AG08396 (cell line): ENCODE results near the gene DBNDD2.

Source experiments
- DNase-seq: peaks from one replicate; pipeline ENCODE4 v3.0.0; 2012; ENCODE audit warnings: low spot score, mixed read lengths

DBNDD2 gene, protein sequence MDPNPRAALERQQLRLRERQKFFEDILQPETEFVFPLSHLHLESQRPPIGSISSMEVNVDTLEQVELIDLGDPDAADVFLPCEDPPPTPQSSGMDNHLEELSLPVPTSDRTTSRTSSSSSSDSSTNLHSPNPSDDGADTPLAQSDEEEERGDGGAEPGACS

DNA sequence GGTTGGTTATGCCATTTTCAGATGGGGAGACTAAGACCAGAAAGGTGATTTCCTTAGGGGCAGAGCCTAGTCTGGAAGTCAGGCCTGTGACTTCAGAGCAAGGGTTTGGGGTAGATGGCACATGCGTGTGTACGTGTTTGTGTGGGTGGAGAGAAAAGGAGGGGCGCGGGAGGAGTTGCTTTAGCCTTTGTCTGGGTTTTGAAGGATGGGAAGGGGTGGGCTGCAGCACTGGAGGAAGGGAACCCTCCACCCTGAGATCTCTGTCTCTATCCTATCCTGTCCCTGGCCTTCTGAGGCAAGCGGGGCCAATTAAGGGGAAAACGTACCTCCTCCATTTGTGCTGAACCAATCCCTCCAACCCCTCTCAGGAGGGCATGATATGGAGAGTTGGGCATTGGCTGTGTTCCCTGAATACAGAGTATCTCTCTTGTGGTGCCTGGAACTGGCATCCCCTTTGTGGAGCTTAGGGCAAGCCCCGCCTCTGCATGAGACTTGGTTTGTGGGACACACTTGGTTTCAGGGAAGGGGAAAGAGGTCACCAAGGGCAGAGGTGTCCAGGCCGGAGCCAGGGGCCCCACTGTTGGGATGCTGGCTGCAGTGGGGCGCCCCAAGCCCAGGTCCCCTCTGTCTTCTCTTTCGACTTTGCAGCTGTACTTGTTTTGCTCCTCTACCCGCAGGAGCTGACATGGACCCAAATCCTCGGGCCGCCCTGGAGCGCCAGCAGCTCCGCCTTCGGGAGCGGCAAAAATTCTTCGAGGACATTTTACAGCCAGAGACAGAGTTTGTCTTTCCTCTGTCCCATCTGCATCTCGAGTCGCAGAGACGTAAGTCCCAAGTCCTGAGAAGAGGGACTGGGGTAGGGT lies at the start of gene DBNDD2:
Gene DBNDD2 (plus strand): TSS at position 507 of the 863 bp plus-strand sequence. CDS start 179 bp downstream, at position 686.
- DNase-seq: no peak

DNA sequence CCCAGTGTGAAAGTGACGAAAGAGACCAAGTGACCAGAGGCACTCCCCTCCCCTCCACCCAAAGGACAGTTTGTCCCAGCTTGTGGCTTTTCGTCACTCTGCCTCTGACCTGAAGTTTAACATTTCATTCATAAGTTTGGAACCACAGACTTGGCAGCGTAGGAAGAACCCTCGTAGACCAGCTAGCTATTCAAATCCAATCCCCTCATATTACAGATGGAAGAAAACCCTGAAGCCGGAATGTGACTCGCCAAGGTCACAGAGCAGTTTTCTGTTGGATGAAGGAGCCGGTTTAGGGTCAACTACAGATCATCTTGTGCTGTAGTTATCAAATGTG lies 49.1 kb upstream of the DBNDD2 start:
- no peak for DNase-seq

DNA sequence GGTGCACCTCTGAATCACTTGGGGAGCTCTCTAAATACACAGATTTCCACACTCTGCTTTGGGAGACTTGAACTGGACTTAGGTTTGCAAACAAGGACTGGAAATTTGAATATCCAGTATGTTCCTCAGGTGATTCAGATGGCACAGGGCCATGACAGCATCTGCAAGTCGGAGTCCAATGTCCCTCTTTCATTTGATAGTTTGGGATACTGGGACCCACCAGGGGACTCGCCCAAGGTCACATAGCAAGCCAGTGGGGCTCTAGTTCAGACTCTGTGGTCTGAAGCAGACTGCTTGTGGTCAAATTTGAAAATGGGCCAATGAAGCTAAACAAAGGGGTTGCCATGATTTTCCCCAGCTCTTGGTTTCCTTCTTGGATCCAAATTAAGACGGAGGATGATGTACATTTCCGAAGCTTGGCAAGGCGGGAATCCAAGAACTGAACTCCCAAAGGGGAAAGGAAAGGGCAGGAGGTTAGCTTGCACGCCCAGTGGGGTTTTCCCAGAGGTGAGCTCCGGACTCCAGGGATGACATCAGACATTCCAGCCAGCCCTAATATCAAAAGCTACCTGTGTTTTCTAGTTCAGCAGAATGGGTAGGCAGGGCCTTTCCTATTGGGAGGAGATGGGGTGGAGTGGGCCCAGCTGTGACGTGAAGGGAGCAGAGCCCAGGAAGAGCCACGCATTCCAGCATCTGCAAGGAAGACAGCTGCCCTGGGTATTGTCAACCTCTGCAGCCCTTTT lies 48.5 kb upstream of the DBNDD2 start:
- no peak for DNase-seq

DNA sequence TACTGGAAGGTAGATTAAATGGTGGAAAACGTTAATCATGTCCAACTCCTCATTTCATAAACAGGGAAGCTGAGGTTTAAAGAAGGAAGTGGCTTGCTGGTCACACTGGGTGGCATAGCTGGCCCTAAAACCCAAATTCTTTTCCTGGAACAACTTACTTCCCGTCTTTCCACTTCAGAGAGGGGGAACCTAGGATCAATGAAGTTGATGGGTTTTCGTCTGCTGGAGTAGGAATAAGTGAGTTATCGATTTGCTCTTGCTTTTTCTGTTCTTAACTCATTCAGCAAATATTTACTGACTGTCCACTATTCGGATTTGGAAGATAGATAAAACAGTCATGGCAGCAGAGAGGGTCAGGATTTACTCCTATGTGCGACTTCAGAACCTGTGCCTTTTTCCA lies 46.3 kb upstream of the DBNDD2 start:
- no peak for DNase-seq

DNA sequence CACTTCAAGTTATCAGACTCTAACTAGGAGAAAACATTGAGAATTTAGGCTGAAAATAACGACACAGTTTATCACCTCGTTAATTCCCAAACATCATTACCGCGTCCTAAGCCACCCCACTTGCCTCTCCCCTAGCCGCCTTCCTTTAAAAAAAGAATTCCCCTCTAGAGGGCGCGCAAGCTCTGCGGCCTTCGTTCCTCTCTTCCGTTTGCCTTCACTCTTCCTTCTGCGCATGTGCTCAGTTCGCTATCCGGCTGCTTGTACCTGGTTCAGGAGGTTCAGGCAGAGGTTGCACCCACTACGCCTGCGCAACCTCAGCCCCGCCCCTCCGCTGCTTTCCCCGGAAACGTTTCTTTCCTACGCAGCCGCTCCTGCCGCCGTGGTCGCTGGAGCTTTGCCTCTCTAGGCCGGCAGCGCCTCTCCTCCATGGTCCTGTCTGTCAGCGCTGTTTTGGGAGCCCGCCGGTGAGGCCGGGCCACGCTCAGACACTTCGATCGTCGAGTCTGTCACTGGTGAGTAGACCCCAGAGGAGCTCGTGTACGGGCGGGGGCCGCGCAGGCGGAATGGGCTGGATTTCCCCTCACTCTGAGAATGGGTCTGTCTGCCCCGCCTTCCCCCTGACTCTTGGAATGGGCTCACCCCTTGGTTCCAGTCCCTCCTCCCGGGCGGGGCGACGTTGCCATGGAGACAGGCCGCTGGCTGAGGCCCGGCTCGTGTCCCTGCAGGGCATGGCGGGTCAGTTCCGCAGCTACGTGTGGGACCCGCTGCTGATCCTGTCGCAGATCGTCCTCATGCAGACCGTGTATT lies 45.1 kb upstream of the DBNDD2 start, which contains the start of gene SYS1:
Gene SYS1 (plus strand): TSS at position 353 of the 807 bp plus-strand sequence. CDS start 376 bp downstream, at position 729.
- DNase-seq: peak; percentile 97

DNA sequence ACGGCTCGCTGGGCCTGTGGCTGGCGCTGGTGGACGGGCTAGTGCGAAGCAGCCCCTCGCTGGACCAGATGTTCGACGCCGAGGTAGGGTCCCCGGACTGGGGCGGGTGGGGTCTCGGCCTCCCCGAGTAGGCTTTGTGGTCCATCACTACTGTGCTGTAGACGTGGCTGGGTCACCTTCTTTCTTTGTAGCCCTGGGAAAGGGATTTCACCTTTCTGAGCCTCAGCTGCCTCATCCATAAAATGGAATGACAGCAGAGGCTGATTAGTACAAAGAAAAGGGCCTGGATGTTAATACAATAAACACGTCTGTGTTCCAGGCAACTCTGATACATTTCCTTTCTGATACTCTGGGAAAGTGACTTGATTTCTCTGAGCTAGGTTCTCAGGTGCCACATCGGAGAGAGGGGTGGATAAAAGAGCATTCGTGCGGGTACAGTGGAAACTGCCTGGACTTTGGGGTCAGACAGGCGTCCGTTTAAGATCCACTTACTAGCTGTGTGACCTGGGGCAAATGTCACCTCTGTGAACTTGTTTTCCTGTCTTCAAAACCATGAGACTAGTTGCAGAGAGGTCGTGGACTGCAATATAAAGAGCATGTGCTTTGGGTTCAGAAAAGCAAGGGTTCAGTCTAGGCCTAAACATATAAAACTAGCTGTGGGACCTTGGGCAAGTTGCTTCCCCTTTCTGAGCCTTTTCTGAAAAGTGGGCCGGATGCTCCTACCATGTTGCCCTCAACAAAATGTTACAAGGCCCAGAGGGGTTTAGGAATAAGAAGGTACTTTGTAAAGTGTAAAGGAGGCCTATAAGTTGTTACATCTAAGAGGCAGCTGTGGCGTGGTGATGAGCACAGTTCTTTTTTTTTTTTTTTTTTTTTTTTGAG lies 44.2 kb upstream of the DBNDD2 start:
- DNase-seq: no peak

DNA sequence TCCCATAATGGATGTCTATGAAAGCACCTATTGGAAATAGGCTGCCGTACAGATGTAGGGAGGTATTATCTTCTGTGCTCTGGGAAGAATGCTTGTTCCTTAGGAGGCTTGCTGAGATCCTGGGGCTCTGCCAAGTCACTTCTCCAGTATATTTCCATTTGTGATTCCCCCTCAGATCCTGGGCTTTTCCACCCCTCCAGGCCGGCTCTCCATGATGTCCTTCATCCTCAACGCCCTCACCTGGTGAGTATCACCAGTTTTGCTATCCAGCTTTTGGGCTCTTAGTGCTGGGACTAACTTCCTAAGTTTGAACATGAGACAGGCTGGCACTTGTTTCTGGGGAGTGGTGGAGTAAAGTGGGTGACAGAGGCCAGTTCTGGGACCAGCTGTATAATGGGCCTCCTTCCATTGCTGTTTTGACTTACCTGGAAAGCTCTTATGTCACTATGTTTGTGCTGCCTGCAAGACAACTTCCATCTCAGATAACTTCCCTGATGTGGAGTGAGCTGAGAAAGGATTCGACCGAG lies 42.6 kb upstream of the DBNDD2 start:
- no peak for DNase-seq

DNA sequence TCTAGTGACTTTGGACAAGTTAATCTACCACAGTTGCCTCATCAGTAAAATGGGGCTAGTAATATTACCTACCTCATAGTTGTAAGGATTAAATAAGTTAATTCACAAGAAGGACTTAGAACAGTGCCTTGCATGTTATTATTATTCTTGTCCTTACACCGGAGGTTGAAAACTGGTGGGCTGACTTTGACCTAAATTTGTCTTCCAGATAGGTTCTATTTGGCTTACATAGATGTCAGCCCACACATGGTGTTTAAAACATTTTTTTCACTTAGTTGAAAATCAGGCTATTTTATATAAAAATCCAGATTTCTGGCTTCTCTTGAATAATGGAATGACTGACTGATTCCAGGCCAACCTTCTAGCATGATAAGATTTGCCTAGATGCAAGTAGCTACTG lies 41.9 kb upstream of the DBNDD2 start:
- DNase-seq: no peak

DNA sequence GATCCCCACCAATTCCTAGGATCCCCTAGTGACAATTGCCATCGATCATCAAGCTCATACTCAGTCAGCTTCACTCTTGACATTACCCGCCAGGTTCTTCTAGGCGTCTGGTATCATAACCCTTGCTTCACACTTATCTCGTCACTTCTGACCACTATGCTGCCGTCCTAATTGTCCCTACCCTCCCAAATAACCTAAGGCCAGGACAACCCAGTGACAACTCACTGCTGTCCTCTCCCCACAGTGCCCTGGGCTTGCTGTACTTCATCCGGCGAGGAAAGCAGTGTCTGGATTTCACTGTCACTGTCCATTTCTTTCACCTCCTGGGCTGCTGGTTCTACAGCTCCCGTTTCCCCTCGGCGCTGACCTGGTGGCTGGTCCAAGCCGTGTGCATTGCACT lies 41.5 kb upstream of the DBNDD2 start:
- no peak for DNase-seq

DNA sequence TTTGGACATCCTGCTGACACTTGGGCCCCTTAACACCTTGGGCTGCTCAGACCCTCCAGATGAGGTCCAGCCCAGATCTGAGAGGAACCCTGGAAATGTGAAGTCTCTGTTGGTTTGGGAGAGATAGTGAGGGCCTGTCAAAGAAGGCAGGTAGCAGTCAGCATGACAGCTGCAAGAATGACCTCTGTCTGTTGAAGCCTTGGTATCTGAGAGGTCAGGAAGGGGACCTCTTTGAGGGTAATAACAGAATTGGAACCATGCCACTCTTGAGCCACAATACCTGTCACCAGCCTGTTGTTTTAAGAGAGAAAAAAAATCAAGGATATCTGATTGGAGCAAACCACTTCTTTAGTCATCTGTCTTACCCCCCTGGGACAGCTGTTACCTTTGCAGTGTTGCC lies 41.0 kb upstream of the DBNDD2 start:
- DNase-seq: no peak

DNA sequence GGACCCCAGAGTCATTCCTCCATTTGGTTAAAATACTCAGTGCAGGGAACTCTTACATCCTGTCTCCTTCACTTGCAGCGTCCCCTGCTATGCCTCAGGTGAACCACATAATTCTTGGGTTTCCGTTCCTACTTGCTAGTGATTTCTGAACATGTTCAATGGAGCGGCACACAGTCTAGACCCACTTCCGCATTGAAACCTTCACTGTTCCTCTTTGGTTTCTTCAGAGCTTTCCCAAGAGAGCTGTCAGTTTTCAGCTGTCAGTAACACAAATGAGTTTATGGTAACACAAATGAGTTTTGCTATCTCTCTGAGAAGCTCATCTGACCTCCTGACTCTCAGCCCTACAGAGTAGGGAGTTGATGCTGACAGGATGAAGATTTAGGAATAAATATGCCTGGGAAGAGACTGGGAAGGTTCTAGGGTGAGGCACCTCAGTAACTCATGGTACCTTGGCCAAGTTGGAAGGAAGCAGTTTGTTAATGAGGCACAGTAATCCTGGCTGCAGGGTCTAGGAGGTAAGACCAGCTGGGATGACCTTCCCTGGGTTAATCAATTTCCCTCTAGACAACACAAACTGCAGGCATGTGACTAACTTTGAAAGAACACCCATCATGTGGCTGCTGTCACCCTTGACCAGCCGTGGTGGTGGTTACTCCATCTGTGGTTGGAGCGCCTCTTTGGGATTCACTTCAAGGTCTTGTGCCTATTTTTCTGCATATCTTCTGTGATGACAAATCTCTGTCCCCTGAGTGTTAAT lies 39.7 kb upstream of the DBNDD2 start:
- no peak for DNase-seq

DNA sequence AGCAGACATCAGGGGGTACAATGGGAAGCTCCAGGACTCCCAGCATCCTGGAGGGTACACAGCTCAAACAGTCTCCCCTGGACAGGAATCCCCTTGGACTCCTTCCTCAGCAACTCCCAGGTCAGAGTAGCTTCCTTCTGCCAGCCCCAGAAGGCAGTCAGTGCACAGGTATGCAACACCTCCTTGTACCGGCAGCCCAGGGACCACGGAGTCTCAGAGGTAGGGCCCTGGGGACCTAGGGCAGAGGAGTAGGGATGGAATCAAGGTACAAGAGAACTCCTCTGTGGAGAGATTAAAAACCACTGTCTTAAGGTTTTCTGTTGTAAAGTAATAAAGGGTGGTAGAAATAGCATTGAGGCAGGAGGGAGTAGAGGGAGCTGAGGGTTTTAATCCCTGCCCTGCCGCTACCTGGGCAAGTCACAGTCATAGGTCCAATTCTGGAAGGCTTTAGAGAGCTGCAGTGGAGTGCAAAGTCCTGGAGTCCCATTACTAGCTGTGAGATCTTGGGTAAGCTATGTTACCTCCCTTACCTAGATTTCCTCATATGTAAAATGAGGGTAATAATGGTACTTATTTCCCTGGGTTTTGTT lies 37.4 kb upstream of the DBNDD2 start:
- no peak for DNase-seq

DNA sequence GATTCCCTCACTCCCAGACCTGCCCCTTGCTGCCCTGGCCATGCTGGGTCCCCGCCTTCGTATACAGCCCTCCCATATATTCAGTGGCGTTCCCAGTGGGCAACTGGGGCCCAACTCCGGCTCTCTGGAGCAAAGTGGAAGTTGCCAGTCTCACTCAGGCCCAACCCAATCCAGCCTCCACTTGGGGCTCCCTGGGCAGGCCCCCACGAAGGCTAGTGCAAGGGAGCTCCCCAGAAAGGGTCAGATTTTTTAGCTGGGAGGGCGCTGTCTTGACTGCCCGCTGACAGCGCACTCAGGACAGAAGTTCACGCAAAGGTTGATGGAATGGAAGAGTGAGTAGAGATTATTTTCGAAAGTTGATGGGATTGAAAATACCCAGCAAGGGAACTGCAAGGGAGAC lies 35.8 kb upstream of the DBNDD2 start:
- no peak for DNase-seq

DNA sequence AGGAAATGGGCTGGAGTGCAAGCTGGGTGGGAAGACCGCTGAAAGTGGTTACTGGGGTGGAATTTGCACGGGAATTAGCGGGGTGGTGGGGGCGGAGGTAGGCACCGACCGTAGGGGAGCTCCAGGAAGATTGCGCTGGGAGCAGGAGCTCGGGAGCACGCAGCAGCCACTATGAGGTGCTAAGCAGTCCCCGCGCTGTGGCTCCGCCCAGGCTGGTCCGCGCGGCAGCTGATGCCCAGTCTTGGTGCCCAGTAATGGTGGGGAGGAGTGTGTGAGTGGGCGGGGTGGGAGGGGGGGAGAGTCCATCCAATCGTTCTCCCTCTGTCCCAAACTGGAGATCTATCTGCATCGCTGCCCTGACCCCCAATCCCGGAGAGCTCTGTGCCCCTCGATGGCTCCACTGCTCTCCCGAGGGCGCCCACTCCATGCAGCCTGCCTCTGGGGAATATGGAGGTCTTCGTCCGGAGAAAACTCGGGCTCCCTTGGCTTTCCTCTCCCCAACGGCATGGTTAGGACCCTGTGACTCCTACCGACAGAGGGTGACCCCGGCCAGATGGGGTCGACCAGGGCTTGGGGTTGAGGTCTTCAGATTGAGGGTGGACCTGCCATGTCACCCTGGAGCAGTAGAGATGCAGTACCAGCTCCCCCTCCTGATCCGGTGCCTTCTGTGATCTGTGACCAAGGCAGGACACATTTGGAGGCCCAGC lies 35.3 kb upstream of the DBNDD2 start:
- DNase-seq: no peak

DNA sequence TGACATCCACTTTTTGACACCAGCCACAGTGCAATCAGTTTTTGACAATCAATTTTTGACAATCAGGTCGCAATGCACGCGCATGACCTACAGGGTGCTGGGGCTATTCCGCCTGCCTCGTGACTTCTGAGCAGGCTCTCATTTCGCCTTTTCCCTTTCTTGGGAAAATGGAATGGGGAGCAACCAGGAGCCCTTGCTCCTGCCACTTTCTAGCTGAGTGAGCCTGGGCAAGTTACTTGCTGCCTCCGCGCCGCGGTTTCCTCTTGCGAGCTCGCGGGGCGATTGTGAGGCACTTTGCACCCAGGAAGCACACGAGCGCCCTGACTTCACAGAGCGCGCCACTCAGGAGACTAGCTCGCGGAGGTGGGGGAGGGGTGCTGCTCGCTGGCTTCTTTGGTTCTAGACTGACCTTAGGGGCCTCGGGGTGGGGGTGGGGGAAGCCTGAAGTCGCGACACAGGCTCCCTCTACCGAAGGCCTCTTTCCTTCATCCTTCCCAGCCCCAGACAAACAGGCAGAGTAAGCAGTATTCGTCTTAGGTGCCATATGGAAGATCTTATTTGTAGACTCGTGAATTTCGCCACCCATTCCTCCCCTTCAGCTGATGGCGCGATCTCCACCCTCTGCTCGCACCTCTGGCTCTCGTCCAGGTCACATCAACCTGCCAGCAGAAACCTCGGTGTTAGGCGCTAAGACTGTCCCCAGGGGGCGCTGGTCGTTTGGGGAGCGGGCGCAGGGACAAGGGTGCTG lies 34.6 kb upstream of the DBNDD2 start:
- peak; percentile 85 for DNase-seq

DNA sequence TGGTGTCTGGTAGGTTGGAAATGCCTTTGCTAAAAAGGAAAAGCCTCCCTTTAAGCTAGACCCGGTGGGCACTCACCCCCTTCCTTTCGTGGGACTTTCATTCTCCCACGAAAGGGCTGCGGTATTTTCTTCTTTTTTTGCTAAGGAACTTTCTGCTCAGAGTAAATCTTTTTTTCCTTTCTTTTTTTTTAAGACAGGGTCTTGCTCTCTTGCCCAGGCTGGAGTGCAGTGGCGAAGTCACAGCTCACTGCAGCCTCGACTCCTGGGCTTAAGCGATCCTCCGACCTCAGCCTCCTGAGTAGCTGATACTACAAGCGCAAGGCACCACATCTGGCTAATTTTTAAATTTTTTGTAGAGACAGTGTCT lies 34.0 kb upstream of the DBNDD2 start:
- DNase-seq: no peak

DNA sequence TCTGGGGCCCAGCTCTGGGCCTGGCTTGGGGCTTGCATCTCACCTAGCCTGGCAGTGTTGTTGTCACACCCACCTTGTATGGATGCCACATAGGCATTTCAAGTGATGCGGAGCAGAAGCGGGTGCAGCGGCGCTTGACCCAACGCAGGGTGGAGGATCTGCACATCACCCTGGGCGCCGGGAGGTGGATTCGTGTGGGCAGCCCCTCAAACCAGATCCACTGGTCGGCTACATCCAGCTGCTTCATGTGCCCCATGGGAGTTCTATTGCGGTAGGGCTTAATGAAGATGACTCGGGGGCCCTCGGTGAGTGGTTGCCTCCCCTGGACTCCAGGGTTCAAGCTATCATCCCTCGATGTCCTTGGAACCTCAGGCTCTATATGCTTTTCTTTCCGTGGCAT lies 33.1 kb upstream of the DBNDD2 start:
- DNase-seq: no peak

DNA sequence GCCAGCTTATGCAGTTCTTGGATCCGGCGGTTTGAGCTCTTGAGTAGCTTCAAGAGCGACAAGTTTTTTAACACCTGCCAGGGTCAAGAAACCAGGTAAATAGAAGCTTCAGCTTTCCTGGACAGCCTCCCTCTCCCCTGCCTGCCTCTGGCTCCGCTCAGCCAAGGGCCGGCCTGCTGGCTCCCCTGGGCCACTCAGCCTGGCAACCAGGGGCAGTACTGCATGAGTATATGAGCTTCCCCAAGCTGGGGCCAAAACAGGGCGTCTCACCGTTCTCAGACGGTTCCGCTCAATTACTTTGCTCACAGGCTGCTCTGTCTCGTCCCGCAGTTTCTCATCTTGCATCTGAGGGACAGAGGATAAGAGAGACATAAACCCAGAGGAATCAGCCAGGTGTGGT lies 30.8 kb upstream of the DBNDD2 start:
- no peak for DNase-seq
